AG09309 (cell line): ENCODE measurements around the gene CNTN4.

Experiments used
- DNase-seq: peaks from one replicate; pipeline ENCODE4 v3.0.0-alpha.2; 2010; ENCODE audit warnings: low read depth
- H3K4me3 ChIP-seq: 2 replicates; pipeline ENCODE4 v1.5.1; 2011; ENCODE audit warnings: mild to moderate bottlenecking, low read depth, low read length, moderate library complexity; ENCODE audit not compliant: control insufficient read depth
- CTCF ChIP-seq: IDR thresholded peaks from 2 replicates; pipeline ENCODE4 v1.5.1; 2011; ENCODE audit warnings: mild to moderate bottlenecking, low read depth, low read length, inconsistent platforms; ENCODE audit not compliant: insufficient read depth, control insufficient read depth; ENCODE audit errors: missing control alignments

Gene CNTN4

DNA sequence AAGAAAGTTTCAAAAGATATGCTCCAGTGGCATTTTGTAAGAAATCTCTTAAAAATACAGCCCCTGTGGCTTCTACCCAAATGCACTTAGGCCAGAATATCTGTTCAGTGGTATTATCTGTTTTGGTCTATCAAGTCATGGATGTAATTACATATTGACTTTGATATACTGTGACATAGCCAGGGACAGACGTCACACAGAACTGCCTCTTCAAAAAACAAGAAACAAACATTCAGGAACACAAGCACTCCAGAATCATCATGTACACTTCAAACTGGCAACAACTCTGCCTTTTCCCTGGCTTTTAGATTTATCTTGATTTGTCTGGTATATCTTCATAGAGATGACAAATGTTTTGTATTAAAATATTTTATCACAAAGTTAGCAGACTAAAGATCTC lies 771.2 kb downstream of the CNTN4 start:
- H3K4me3 ChIP-seq = no peak overlapping the region
- TF ChIP-seq CTCF = no peak
- DNase-seq = no peak

DNA sequence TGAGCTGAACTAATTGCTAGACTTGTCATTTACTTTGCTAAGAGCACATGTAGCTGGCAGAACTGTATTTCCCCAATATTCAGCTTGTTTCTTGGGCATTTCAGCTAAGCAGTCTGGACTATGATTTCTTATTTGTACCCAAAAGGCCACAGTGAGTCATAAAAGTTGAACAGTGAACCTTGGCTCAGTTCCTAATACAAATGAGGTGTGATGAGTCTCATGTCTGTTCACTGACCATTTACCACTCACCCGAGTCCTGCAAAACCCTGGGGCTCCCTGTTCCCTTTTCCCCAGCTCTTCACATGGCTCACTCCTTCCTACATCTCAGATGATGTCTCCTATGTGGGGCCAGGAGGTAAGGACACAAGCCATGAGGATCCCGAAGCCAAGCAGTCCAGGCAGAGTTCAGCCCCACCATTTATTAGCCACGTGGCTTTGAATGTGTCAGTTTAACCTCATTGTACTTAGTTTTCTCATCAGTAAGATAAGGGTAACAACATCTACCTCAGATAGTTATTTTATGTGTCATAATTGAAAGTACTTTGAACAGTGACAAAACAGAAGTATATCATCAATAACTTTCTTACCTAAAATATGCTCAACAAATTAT lies 772.2 kb downstream of the CNTN4 start:
- no peak overlapping the region for H3K4me3 ChIP-seq
- DNase-seq = no peak
- no peak for TF ChIP-seq CTCF

GRCh38 chr3:2872884-2873283 lies 774.2 kb downstream of the CNTN4 start:
- H3K4me3 ChIP-seq = no peak overlapping the region
- no peak for TF ChIP-seq CTCF
- DNase-seq = no peak

- no peak for TF ChIP-seq CTCF
- DNase-seq = no peak
These were observed 775.3 kb downstream of the CNTN4 start for GRCh38 chr3:2873986-2874385.

DNA sequence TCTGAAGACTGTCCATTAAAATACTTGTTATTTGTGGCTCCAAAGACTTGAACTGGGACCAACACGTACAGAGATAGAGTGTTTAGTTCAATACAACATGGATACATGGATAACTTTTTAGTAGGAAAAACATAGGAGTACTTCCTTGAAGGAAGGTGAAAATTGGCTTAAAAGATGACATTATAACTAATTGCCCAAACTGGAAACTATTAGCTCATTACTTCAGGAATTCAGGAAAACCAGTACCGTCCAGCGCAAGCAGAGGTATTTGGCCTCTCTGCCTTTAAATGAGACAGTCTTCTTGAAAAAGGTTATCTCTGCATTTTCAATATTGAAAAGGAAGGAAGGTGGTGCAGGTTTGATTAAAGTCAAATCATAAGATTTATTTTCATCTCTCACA lies 777.0 kb downstream of the CNTN4 start:
- H3K4me3 ChIP-seq = no peak overlapping the region
- DNase-seq = no peak
- no peak for TF ChIP-seq CTCF

More at GRCh38 chr3:2873986-2874385, 775.3 kb downstream of the CNTN4 start:
- no peak overlapping the region for H3K4me3 ChIP-seq

DNA sequence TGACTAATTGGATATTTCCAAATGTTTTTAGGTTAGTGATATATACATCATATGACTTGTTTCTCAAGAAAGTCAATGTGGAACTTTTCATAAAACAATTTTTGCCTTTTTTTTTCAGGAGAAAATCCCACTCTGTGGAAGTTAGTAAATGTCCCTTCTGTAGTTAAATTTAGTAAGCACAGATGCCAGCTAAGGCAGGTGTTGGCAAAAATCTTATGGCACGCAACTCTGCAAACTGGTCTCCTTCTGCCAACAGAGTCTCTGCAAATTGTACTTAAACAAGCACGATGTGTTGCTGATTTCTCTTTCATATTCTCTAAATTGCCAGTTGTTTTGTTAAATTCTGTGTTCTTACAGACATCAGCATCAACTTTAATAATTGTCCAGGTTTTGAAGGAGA lies 777.7 kb downstream of the CNTN4 start:
- no peak for DNase-seq
- H3K4me3 ChIP-seq = no peak overlapping the region
- no peak for TF ChIP-seq CTCF

DNA sequence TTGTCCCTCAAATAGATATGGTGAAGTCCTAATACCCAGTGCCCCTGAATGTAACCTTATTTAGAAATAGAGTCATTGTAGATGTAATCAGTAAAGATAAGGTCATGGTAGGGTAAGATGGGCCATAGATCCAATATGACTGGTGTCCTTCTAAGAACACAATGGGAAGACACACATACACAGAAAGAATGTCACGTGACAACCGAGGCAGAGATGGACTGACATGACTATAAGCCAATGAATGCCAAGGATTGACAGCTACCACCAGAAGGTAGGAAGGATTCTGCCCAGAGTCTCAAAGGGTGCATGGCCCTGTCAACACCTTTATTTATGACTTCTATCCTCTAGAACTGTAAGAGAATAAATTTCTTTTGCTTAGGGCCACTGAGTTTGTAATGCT lies 780.4 kb downstream of the CNTN4 start:
- no peak overlapping the region for H3K4me3 ChIP-seq
- TF ChIP-seq CTCF = no peak
- DNase-seq = no peak
